SU-DHL-6 (cell line): ENCODE results near the gene CMTM5.

ENCODE experiments used
- CTCF ChIP-seq: fragments of 200-600 bp; sonication (generic); IDR thresholded peaks from one replicate; pipeline ENCODE4 v1.5.1; 2017; ENCODE audit warnings: antibody characterized with exemption, mild to moderate bottlenecking, low read length, moderate library complexity; ENCODE audit not compliant: insufficient read depth, poor library complexity, severe bottlenecking
- EZH2phosphoT487 ChIP-seq: fragments of 200-600 bp; sonication (generic), shearing (Covaris generic); conservative IDR thresholded peaks from 2 replicates; pipeline ENCODE4 v1.6.1; 2018; ENCODE audit warnings: mild to moderate bottlenecking, antibody characterized with exemption, low read length, moderate library complexity, mixed read lengths

- TF ChIP-seq CTCF (no peak), EZH2phosphoT487 (no peak)
These were observed 20.9 kb upstream of the CMTM5 start for GRCh38 chr14:23355871-23356435.
